ENCODE data around the gene ACAP1. TPM values are rescaled to one million over a fixed set of nuclear protein-coding genes. Genes with fewer than 3 reads are reported as not detected.

ACAP1 gene
- total and polyA plus RNA-seq, 9 of the 15 experiments (the other 6 are each of a cell fraction or from before 2014, with no cell fraction given) = 0.15 to 8.5 (median 2.4) TPM

GRCh38 chr17:7327056-7327455, 9.3 kb upstream of the ACAP1 start:
- in situ Hi-C loops (cut with MboI) = no loop called here

More at GRCh38 chr17:7327056-7327455, 9.3 kb upstream of the ACAP1 start:
- Histone ChIP-seq H3K4me3 (no peak overlapping the region), H3K36me3 (ENCODE audit: control insufficient read depth, insufficient read depth, low read length) (peaks cover 45% of the 10 kb centered on the region; the same call in 2 of the 3 replicates), H3K9ac (ENCODE audit: insufficient read depth in 1 of 2, low read depth in 2 of 2, low read length in 2 of 2) (peak overlapping the region in 1 of 2 experiments; percentile 35; a peak in 1 of 4 replicates), H3K27ac (ENCODE audit: extremely low read depth, low read depth, low read length) (no peak overlapping the region), H3K9me3 (replicated peaks; ENCODE audit: control insufficient read depth, insufficient read depth, low read depth, low read length) (no peaks in the 10 kb centered on the region), H3K27me3 (ENCODE audit: control insufficient read depth in 2 of 2, insufficient read depth in 2 of 2, low read length in 2 of 2) (no peaks in the 10 kb centered on the region), H3K79me2 (ENCODE audit: control insufficient read depth, insufficient read depth, low read length) (peaks cover 16% of the 10 kb centered on the region), H3K4me1 (replicated peaks in 1 of 2; ENCODE audit: control insufficient read depth in 2 of 2, insufficient read depth in 2 of 2, low read length in 2 of 2) (peaks cover 7 to 38% of the 10 kb centered on the region in 2 experiments), H3K4me2 (ENCODE audit: insufficient read depth, low read length) (no peak overlapping the region), H4K20me1 (replicated peaks; ENCODE audit: control insufficient read depth, insufficient read depth, low read length) (no peaks in the 10 kb centered on the region), H2AFZ (ENCODE audit: low read depth, low read length) (no peak overlapping the region), H3K9me1 (ENCODE audit: control insufficient read depth, insufficient read depth, low read length) (no peaks in the 10 kb centered on the region)
- DNase-seq (ENCODE audit: extremely low read depth in 1 of 4, low spot score in 3 of 4) (no peak), ATAC-seq (no peak), FAIRE-seq (no peak)
- CTCF ChIA-PET (ENCODE audit: low intra/inter-chr PET ratio) = no interaction called here
- intact Hi-C loops (cut with micrococcal nuclease) = no loop called here
- TF ChIP-seq EGR1 (conservative IDR thresholded peaks at IDR 0.05) (no peak), CREB3 (tag; conservative IDR thresholded peaks at IDR 0.05; ENCODE audit: low read depth) (no peak), RAD21 (CRISPR knock-in tag; conservative IDR thresholded peaks at IDR 0.05 in 1 of 2, IDR thresholded peaks at IDR 0.05 in 1 of 2) (no peak), SMAD1 (IDR thresholded peaks at IDR 0.05; ENCODE audit: low read depth, low read length, partially characterized antibody) (no peak), SMAD3 (CRISPR knock-in tag; conservative IDR thresholded peaks at IDR 0.05) (no peak), ZNF134 (CRISPR knock-in tag; conservative IDR thresholded peaks at IDR 0.05) (no peak)
- 100% methylated on average over 2 of the region's 7 CpGs for WGBS (ENCODE audit: insufficient coverage, low coverage, missing lambda C conversion rate)
- POLR2A ChIA-PET = interaction anchor here (0.6 kb wide), 1 partner anchor 487 kb away, joined by 3 read pairs; no protein-coding TSS in a partner anchor
- BruUV-seq (replicated peaks) = no TSS peak

Measured in K562 (cell line).